T-cell (primary cell): ENCODE results near the gene GALNT11. TPM values are rescaled to one million over a fixed set of nuclear protein-coding genes. Genes with fewer than 3 reads are reported as not detected.
"Not testable (repeated sequence)": the region's sequence is repeated elsewhere in the genome, so short reads cannot be mapped to it uniquely, and the experiment has no call there.

Experiments
- ATAC-seq, 4 experiments: fragments of 200-7000 bp in 3 of 4; fragments of 150-1000 bp in 1 of 4; cut with Tn5 transposase; replicated peaks in 1 of 4; 1 replicate in 3 of 4; 2 replicates in 1 of 4; pipeline ENCODE4 v1.10.0; 2021; ENCODE audit warnings: moderate library complexity in 3 of 4, mild to moderate bottlenecking in 2 of 4, moderate number of reproducible peaks in 1 of 4
- CTCF ChIA-PET, 2 donors: fragments of 300-600 bp; sonication (Branson Sonifier 250); formaldehyde crosslinking; loops; one replicate each; lab custom pipeline; 2022; ENCODE audit warnings: antibody characterized with exemption in 2 of 2; lab: Charles Lee
- POLR2A ChIA-PET, 2 donors: fragments of 300-600 bp; sonication (Branson Sonifier 250); formaldehyde crosslinking; loops; one replicate each; lab custom pipeline; 2022; ENCODE audit warnings: antibody characterized with exemption in 2 of 2; lab: Charles Lee
- DNase-seq, 35 experiments: peaks; one replicate each; pipeline versions ENCODE4 v3.0.0 to v3.0.0-alpha.2; 2013 to 2023
- H3K27ac ChIP-seq: one replicate; pipeline ENCODE4 v1.5.1; 2013; ENCODE audit warnings: low read length
- H3K27me3 ChIP-seq, 2 experiments: replicated peaks in 1 of 2; 1 replicate in 1 of 2; 2 replicates in 1 of 2; pipeline versions ENCODE4 v1.6.1 to v1.7.0; 2013; ENCODE audit warnings: low read length in 1 of 2, mixed read lengths in 1 of 2; ENCODE audit not compliant: control insufficient read depth in 2 of 2, insufficient read depth in 2 of 2; ENCODE audit errors: extremely low read depth in 1 of 2
- H3K36me3 ChIP-seq, 2 donors: 1 replicate in 1 of 2; 2 replicates in 1 of 2; pipeline versions ENCODE4 v1.6.1 to v1.7.0; 2013; ENCODE audit warnings: low read length in 1 of 2; ENCODE audit not compliant: control insufficient read depth in 2 of 2, insufficient read depth in 1 of 2; ENCODE audit errors: extremely low read depth in 1 of 2
- H3K4me1 ChIP-seq, 2 experiments: 1 replicate in 1 of 2; 2 replicates in 1 of 2; pipeline versions ENCODE4 v1.6.1 to v1.7.0; 2013; ENCODE audit warnings: low read length in 2 of 2, mixed read lengths in 1 of 2; ENCODE audit not compliant: insufficient read depth in 2 of 2, control insufficient read depth in 1 of 2; ENCODE audit errors: extremely low read depth in 1 of 2
- H3K4me3 ChIP-seq, 2 donors: 1 replicate in 1 of 2; 2 replicates in 1 of 2; pipeline versions ENCODE4 v1.5.1 to v1.7.0; 2013; ENCODE audit warnings: mild to moderate bottlenecking in 2 of 2, low read length in 1 of 2, moderate library complexity in 1 of 2; ENCODE audit not compliant: control insufficient read depth in 1 of 2; ENCODE audit errors: extremely low read depth in 1 of 2
- H3K9me3 ChIP-seq: 2 replicates; pipeline ENCODE4 v1.7.0; 2013
- H3K27ac Mint-ChIP-seq, 2 donors: one replicate each; pipeline ENCODE4 v1.8.0; 2020 to 2021; ENCODE audit warnings: mild to moderate bottlenecking in 2 of 2, mixed read lengths in 2 of 2
- H3K27me3 Mint-ChIP-seq, 2 donors: one replicate each; pipeline ENCODE4 v1.8.0; 2021 to 2022; ENCODE audit warnings: mixed read lengths in 2 of 2
- H3K36me3 Mint-ChIP-seq: one replicate; pipeline ENCODE4 v1.8.0; 2021; ENCODE audit warnings: mixed read lengths
- H3K4me1 Mint-ChIP-seq, 3 donors: one replicate each; pipeline ENCODE4 v1.8.0; 2020 to 2022; ENCODE audit warnings: mixed read lengths in 3 of 3, mild to moderate bottlenecking in 1 of 3
- H3K4me3 Mint-ChIP-seq, 3 donors: one replicate each; pipeline ENCODE4 v1.8.0; 2020 to 2022; ENCODE audit warnings: mild to moderate bottlenecking in 3 of 3, mixed read lengths in 3 of 3, moderate library complexity in 3 of 3
- H3K9me3 Mint-ChIP-seq, 3 donors: one replicate each; pipeline ENCODE4 v1.8.0; 2020 to 2022; ENCODE audit warnings: mixed read lengths in 3 of 3
- WGBS: methylation state at CpG from one replicate; pipeline ENCODE4 v1.1.5; 2013; ENCODE audit warnings: missing lambda C conversion rate; ENCODE audit not compliant: insufficient coverage; 5-methylcytosine and 5-hydroxymethylcytosine counted together
- total RNA-seq, 35 experiments: library from RNA in 6 of 35; stranded (reverse) in 6 of 35; fragments of 120-200 nt in 1 of 35; gene quantifications; one replicate each; pipeline versions ENCODE4 v1.2.1 to v1.2.4 and lab custom pipeline; 2013 to 2026

The GALNT11 gene
- total RNA-seq, 5 donors from 2014 or later (not counting 1 experiment from before 2014, with no cell fraction given): 20.4 to 28.2 (median 24.0) TPM

- not testable (repeated sequence) for H3K9me3 Mint-ChIP-seq, H3K27me3 Mint-ChIP-seq, H3K27ac ChIP-seq, H3K4me3 Mint-ChIP-seq, H3K36me3 Mint-ChIP-seq, H3K4me3 ChIP-seq, H3K36me3 ChIP-seq, H3K27ac Mint-ChIP-seq, H3K27me3 ChIP-seq, ATAC-seq, DNase-seq, H3K9me3 ChIP-seq
- ChIA-PET POLR2A (interaction anchor here in 1 of 2 donors (0.6 kb wide), 1 partner anchor 543 kb away, joined by 5 read pairs; no protein-coding TSS in a partner anchor), CTCF (interaction anchor here in 1 of 2 donors (0.5 to 0.6 kb wide), 2 partner anchors 446 to 1685 kb away, joined by 4 to 5 read pairs; no protein-coding TSS in a partner anchor)
- H3K4me1 ChIP-seq: peaks cover 10 to 13% of the 10 kb centered on the region in 2 experiments
- peaks cover 7 to 12% (median 11%) of the 10 kb centered on the region in 3 donors for H3K4me1 Mint-ChIP-seq
- WGBS: 100% methylated on average over 2 of the region's 10 CpGs
Measured at GRCh38 chr7:152021740-152022139, 3.7 kb upstream of the GALNT11 start.

GRCh38 chr7:152025937-152026890 lies 740 bp downstream of the GALNT11 start:
- peak overlapping the region; percentile 60 to 75 for H3K4me3 ChIP-seq
- peak overlapping the region; percentile 27 to 58 for H3K27ac Mint-ChIP-seq
- no peaks in the 10 kb centered on the region for H3K9me3 Mint-ChIP-seq
- no peaks in the 10 kb centered on the region for H3K27me3 Mint-ChIP-seq
- peak overlapping the region; percentile 40 for H3K27ac ChIP-seq
- H3K4me1 ChIP-seq: peaks cover 10 to 32% of the 10 kb centered on the region in 2 experiments
- no peaks in the 10 kb centered on the region for H3K27me3 ChIP-seq
- ATAC-seq (no peak), DNase-seq (peak in 1 of 35 experiments; percentile 10)
- no peaks in the 10 kb centered on the region for H3K9me3 ChIP-seq
- peaks cover 36 to 48% (median 47%) of the 10 kb centered on the region in 3 donors for H3K4me1 Mint-ChIP-seq
- H3K36me3 ChIP-seq: peaks cover 0 to 3% of the 10 kb centered on the region in 2 donors
- WGBS: 19% methylated on average over 33 of the region's 41 CpGs
- H3K36me3 Mint-ChIP-seq: peaks cover 26% of the 10 kb centered on the region
- peak overlapping the region; percentile 78 to 94 (median 80) for H3K4me3 Mint-ChIP-seq
- ChIA-PET CTCF (no interaction called here), POLR2A (no interaction called here)

- peaks cover 32% of the 10 kb centered on the region for H3K36me3 Mint-ChIP-seq
- H3K4me3 ChIP-seq, H3K36me3 ChIP-seq, H3K9me3 ChIP-seq, H3K9me3 Mint-ChIP-seq, H3K27me3 Mint-ChIP-seq, H3K27me3 ChIP-seq: not testable (repeated sequence)
- ChIA-PET POLR2A (interaction anchor here (0.6 to 0.7 kb wide), 5 partner anchors 11 to 204 kb away, joined by 3 to 6 read pairs (median 3); no protein-coding TSS in a partner anchor), CTCF (interaction anchor here (0.5 to 1.6 kb wide), 4 partner anchors 10 to 517 kb away, joined by 3 to 4 read pairs (median 4); no protein-coding TSS in a partner anchor)
- Histone ChIP-seq H3K27ac (peak overlapping the region; percentile 60), H3K4me1 (peaks cover 10 to 32% of the 10 kb centered on the region in 2 experiments)
- peak overlapping the region; percentile 83 to 87 for H3K27ac Mint-ChIP-seq
- peaks cover 36 to 50% (median 49%) of the 10 kb centered on the region in 3 donors for H3K4me1 Mint-ChIP-seq
- peak overlapping the region; percentile 54 to 94 (median 78) for H3K4me3 Mint-ChIP-seq
- DNase-seq (peak in 31 of 35 experiments; percentile 2 to 69 (median 29)), ATAC-seq (peak in 2 of 4 experiments; percentile 8 to 25)
- 69% methylated on average over 15 of the region's 20 CpGs for WGBS
Measured at GRCh38 chr7:152027491-152028365, 2.3 kb downstream of the GALNT11 start.

GRCh38 chr7:152030059-152030458 lies 4.6 kb downstream of the GALNT11 start:
- H3K27ac Mint-ChIP-seq, POLR2A ChIA-PET, H3K27ac ChIP-seq, H3K27me3 ChIP-seq, H3K4me3 Mint-ChIP-seq, H3K27me3 Mint-ChIP-seq, H3K9me3 ChIP-seq, H3K4me3 ChIP-seq, H3K36me3 ChIP-seq, CTCF ChIA-PET, H3K9me3 Mint-ChIP-seq, ATAC-seq: not testable (repeated sequence)
- DNase-seq: peak in 2 of 35 experiments; percentile 8 to 15
- WGBS: no CpG with 5 or more reads among the region's 10 CpGs
- peaks cover 7 to 30% of the 10 kb centered on the region in 2 experiments for H3K4me1 ChIP-seq
- H3K4me1 Mint-ChIP-seq: peaks cover 36 to 55% (median 52%) of the 10 kb centered on the region in 3 donors
- peaks cover 52% of the 10 kb centered on the region for H3K36me3 Mint-ChIP-seq

- DNase-seq, H3K27me3 Mint-ChIP-seq, ATAC-seq, H3K27me3 ChIP-seq, H3K27ac ChIP-seq, CTCF ChIA-PET, POLR2A ChIA-PET, H3K4me3 ChIP-seq, H3K9me3 ChIP-seq, H3K4me3 Mint-ChIP-seq, H3K9me3 Mint-ChIP-seq, H3K36me3 ChIP-seq: not testable (repeated sequence)
- peaks cover 36 to 55% (median 51%) of the 10 kb centered on the region in 3 donors for H3K4me1 Mint-ChIP-seq
- no CpG with 5 or more reads among the region's 1 CpG for WGBS
- peak overlapping the region in 1 of 2 donors; percentile 1 for H3K27ac Mint-ChIP-seq
- peaks cover 7 to 28% of the 10 kb centered on the region in 2 experiments for H3K4me1 ChIP-seq
- peaks cover 54% of the 10 kb centered on the region for H3K36me3 Mint-ChIP-seq
Measured at GRCh38 chr7:152030639-152031038, 5.2 kb downstream of the GALNT11 start.
